SKM-1 (cell line): ENCODE data around the gene PER1.

ENCODE experiments used
- DNase-seq: peaks from one replicate; lab custom pipeline; 2025; ENCODE audit not compliant: unreplicated experiment; lab: John Stamatoyannopoulos, UW

The PER1 gene

GRCh38 chr17:8140065-8141029 is 11.9 kb downstream of the PER1 start:
- DNase-seq: no peak

GRCh38 chr17:8138672-8139371 is 13.4 kb downstream of the PER1 start:
- DNase-seq: peak; percentile 65

- no peak for DNase-seq
Measured at GRCh38 chr17:8138374-8138671, 13.9 kb downstream of the PER1 start.

- DNase-seq: no peak
Measured at GRCh38 chr17:8137645-8138373, 14.4 kb downstream of the PER1 start.

- DNase-seq: no peak
Measured at GRCh38 chr17:8133941-8134340, 18.3 kb downstream of the PER1 start.

- DNase-seq: no peak
Measured at GRCh38 chr17:8133399-8133798, 18.8 kb downstream of the PER1 start.

- DNase-seq: no peak
Measured at GRCh38 chr17:8131844-8132441, 20.3 kb downstream of the PER1 start.

- no peak for DNase-seq
Measured at GRCh38 chr17:8128125-8128784, 23.9 kb downstream of the PER1 start.

- DNase-seq: no peak
Measured at GRCh38 chr17:8126491-8127066, 25.6 kb downstream of the PER1 start.

GRCh38 chr17:8125947-8126490 is 26.2 kb downstream of the PER1 start:
- no peak for DNase-seq

GRCh38 chr17:8125154-8125946 is 26.9 kb downstream of the PER1 start:
- no peak for DNase-seq

GRCh38 chr17:8124350-8125153 is 27.7 kb downstream of the PER1 start:
- no peak for DNase-seq

- no peak for DNase-seq
Measured at GRCh38 chr17:8123695-8124349, 28.4 kb downstream of the PER1 start, which contains the start of gene HES7. TSS of gene HES7 (minus strand) at chr17:8124106. CDS start at chr17:8124084, 22 bp downstream.

GRCh38 chr17:8122924-8123694 is 29.1 kb downstream of the PER1 start:
- no peak for DNase-seq

GRCh38 chr17:8122422-8122923 is 29.7 kb downstream of the PER1 start:
- no peak for DNase-seq

GRCh38 chr17:8121681-8122421 is 30.4 kb downstream of the PER1 start:
- DNase-seq: no peak
